GM18517 (cell line): Measurements from ENCODE around the gene GPX3.

Experiments used
- ATAC-seq: cut with Tn5 transposase; IDR thresholded peaks from one replicate; pipeline ENCODE4 v1.9.1; 2021; ENCODE audit warnings: mild to moderate bottlenecking, moderate library complexity; ENCODE audit not compliant: unreplicated experiment

The GPX3 gene

GRCh38 chr5:151075698-151076331 is 55.4 kb downstream of the GPX3 start:
- ATAC-seq, result no peak

- ATAC-seq, result no peak
These were observed 56.2 kb downstream of the GPX3 start for GRCh38 chr5:151076616-151077015.

- no peak for ATAC-seq
These were observed 57.0 kb downstream of the GPX3 start for GRCh38 chr5:151077419-151077818.

- ATAC-seq, result no peak
These were observed 57.6 kb downstream of the GPX3 start for GRCh38 chr5:151077967-151078366.
